GM21367 (cell line): ENCODE data around the gene FGR.
A peak's percentile ranks its signal among the peaks of the same experiment; 100 is the strongest.

ENCODE experiments used
- ATAC-seq: cut with Tn5 transposase; IDR thresholded peaks from one replicate; pipeline ENCODE4 v1.9.1; 2021; ENCODE audit not compliant: unreplicated experiment

The FGR gene

GRCh38 chr1:27569506-27570291 lies 65.3 kb downstream of the FGR start:
- ATAC-seq: no peak

- ATAC-seq: no peak
Observed at GRCh38 chr1:27569088-27569460, 65.9 kb downstream of the FGR start.

GRCh38 chr1:27568300-27569087 lies 66.5 kb downstream of the FGR start:
- ATAC-seq: peak; percentile 80

- no peak for ATAC-seq
Observed at GRCh38 chr1:27567971-27568299, 67.0 kb downstream of the FGR start.

- ATAC-seq: no peak
Observed at GRCh38 chr1:27567146-27567526, 67.8 kb downstream of the FGR start.

GRCh38 chr1:27566462-27567145 lies 68.4 kb downstream of the FGR start:
- ATAC-seq: no peak

GRCh38 chr1:27564710-27565649 lies 70.0 kb downstream of the FGR start:
- no peak for ATAC-seq

GRCh38 chr1:27563591-27564471 lies 71.2 kb downstream of the FGR start:
- ATAC-seq: no peak

- no peak for ATAC-seq
Observed at GRCh38 chr1:27563341-27563590, 71.7 kb downstream of the FGR start.

GRCh38 chr1:27562534-27563340 lies 72.2 kb downstream of the FGR start:
- ATAC-seq: no peak
